ENCODE data around the gene KCNQ5.

DNA sequence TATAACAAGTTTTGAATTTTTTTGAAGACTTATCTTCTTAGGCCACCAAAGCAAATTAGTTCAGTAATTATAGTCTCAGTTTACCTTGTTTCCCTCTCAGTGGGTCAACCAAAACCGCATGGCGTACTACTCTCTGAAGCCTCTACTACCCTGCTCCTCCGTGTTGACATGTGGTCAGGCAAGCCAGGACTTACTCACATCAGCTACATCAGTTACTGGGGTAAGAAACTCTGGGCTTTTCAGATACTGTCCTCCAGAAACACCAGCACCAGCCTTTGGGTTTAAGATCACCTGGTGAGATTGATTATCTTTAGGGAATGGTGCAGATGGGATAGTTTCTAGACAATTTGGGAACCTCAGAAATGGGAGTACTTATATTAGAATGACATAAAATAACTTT lies 55.1 kb downstream of the KCNQ5 start:
- TF ChIP-seq CTCF (tag by site-specific recombination; IDR thresholded peaks at IDR 0.05) (no peak), ZNF24 (tag by site-specific recombination; IDR thresholded peaks at IDR 0.05) (no peak), ZNF174 (tag by site-specific recombination; IDR thresholded peaks at IDR 0.05) (no peak), ZNF768 (tag by site-specific recombination; IDR thresholded peaks at IDR 0.05) (no peak), KLF16 (tag by site-specific recombination; IDR thresholded peaks at IDR 0.05) (no peak), ZNF10 (tag by site-specific recombination; IDR thresholded peaks at IDR 0.05) (no peak), EGR2 (tag by site-specific recombination; IDR thresholded peaks at IDR 0.05; ENCODE audit: low read depth) (no peak), ZNF221 (tag by site-specific recombination; IDR thresholded peaks at IDR 0.05; ENCODE audit: borderline replicate concordance) (no peak), HOXD13 (CRISPR knock-in tag; IDR thresholded peaks at IDR 0.05; ENCODE audit: borderline replicate concordance) (no peak), ZNF544 (tag by site-specific recombination; IDR thresholded peaks at IDR 0.05) (no peak), KLF7 (tag by site-specific recombination; IDR thresholded peaks at IDR 0.05; ENCODE audit: borderline replicate concordance) (no peak)
- TF ChIP-seq, protein P1, sequence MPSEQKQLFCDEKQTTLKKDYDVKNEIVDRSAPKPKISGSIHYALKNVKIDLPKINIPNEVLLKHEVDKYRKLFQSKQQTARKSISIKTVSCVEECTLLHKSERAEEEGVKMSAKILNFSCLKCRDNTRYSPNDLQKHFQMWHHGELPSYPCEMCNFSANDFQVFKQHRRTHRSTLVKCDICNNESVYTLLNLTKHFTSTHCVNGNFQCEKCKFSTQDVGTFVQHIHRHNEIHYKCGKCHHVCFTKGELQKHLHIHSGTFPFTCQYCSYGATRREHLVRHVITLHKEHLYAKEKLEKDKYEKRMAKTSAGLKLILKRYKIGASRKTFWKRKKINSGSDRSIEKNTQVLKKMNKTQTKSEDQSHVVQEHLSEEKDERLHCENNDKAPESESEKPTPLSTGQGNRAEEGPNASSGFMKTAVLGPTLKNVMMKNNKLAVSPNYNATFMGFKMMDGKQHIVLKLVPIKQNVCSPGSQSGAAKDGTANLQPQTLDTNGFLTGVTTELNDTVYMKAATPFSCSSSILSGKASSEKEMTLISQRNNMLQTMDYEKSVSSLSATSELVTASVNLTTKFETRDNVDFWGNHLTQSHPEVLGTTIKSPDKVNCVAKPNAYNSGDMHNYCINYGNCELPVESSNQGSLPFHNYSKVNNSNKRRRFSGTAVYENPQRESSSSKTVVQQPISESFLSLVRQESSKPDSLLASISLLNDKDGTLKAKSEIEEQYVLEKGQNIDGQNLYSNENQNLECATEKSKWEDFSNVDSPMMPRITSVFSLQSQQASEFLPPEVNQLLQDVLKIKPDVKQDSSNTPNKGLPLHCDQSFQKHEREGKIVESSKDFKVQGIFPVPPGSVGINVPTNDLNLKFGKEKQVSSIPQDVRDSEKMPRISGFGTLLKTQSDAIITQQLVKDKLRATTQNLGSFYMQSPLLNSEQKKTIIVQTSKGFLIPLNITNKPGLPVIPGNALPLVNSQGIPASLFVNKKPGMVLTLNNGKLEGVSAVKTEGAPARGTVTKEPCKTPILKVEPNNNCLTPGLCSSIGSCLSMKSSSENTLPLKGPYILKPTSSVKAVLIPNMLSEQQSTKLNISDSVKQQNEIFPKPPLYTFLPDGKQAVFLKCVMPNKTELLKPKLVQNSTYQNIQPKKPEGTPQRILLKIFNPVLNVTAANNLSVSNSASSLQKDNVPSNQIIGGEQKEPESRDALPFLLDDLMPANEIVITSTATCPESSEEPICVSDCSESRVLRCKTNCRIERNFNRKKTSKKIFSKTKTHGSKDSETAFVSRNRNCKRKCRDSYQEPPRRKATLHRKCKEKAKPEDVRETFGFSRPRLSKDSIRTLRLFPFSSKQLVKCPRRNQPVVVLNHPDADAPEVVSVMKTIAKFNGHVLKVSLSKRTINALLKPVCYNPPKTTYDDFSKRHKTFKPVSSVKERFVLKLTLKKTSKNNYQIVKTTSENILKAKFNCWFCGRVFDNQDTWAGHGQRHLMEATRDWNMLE (tag by site-specific recombination; conservative IDR thresholded peaks at IDR 0.05; ENCODE audit: low read depth) = no peak
- TF ChIP-seq, protein P2, sequence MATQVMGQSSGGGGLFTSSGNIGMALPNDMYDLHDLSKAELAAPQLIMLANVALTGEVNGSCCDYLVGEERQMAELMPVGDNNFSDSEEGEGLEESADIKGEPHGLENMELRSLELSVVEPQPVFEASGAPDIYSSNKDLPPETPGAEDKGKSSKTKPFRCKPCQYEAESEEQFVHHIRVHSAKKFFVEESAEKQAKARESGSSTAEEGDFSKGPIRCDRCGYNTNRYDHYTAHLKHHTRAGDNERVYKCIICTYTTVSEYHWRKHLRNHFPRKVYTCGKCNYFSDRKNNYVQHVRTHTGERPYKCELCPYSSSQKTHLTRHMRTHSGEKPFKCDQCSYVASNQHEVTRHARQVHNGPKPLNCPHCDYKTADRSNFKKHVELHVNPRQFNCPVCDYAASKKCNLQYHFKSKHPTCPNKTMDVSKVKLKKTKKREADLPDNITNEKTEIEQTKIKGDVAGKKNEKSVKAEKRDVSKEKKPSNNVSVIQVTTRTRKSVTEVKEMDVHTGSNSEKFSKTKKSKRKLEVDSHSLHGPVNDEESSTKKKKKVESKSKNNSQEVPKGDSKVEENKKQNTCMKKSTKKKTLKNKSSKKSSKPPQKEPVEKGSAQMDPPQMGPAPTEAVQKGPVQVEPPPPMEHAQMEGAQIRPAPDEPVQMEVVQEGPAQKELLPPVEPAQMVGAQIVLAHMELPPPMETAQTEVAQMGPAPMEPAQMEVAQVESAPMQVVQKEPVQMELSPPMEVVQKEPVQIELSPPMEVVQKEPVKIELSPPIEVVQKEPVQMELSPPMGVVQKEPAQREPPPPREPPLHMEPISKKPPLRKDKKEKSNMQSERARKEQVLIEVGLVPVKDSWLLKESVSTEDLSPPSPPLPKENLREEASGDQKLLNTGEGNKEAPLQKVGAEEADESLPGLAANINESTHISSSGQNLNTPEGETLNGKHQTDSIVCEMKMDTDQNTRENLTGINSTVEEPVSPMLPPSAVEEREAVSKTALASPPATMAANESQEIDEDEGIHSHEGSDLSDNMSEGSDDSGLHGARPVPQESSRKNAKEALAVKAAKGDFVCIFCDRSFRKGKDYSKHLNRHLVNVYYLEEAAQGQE (tag by site-specific recombination; IDR thresholded peaks at IDR 0.05) = no peak
- TF ChIP-seq, protein P3, sequence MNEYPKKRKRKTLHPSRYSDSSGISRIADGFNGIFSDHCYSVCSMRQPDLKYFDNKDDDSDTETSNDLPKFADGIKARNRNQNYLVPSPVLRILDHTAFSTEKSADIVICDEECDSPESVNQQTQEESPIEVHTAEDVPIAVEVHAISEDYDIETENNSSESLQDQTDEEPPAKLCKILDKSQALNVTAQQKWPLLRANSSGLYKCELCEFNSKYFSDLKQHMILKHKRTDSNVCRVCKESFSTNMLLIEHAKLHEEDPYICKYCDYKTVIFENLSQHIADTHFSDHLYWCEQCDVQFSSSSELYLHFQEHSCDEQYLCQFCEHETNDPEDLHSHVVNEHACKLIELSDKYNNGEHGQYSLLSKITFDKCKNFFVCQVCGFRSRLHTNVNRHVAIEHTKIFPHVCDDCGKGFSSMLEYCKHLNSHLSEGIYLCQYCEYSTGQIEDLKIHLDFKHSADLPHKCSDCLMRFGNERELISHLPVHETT (tag by site-specific recombination; IDR thresholded peaks at IDR 0.05) = no peak

All from HEK293 (cell line).